GM12878 (cell line): ENCODE results near the gene AK5. TPM values are rescaled to one million over a fixed set of nuclear protein-coding genes. Genes with fewer than 3 reads are reported as not detected.

Source experiments
- ATAC-seq: fragments of 200-7000 bp; cut with Tn5 transposase; 3 replicates; pipeline ENCODE4 v1.9.1; 2020; ENCODE audit warnings: mild to moderate bottlenecking, moderate library complexity
- BruUV-seq: library from RNA; stranded (reverse); fragments of 400-500 nt; replicated peaks from 2 replicates; lab custom pipeline; 2021; lab: Mats Ljungman, UMichigan
- CTCF ChIA-PET: fragments of 300-600 bp; sonication (Branson Sonifier 250); formaldehyde crosslinking; extraction: SDS; loops from one replicate; lab custom pipeline; 2021; ENCODE audit warnings: inconsistent platforms; lab: Yijun Ruan, JAX
- POLR2A ChIA-PET: fragments of 350-600 bp; formaldehyde crosslinking; extraction: SDS; loops from one replicate; lab custom pipeline; 2021; ENCODE audit warnings: inconsistent platforms; lab: Charles Lee
- RAD21 ChIA-PET: fragments of 300-600 bp; sonication (Branson Sonifier 250); formaldehyde crosslinking; loops from one replicate; lab custom pipeline; 2023; ENCODE audit warnings: antibody characterized with exemption; ENCODE audit not compliant: unreplicated experiment; lab: Charles Lee
- SMC1A ChIA-PET: fragments of 300-600 bp; sonication (Branson Sonifier 250); formaldehyde crosslinking; loops from one replicate; lab custom pipeline; 2023; ENCODE audit not compliant: unreplicated experiment, uncharacterized antibody; lab: Charles Lee
- DNase-seq: peaks from one replicate; pipeline ENCODE4 v3.0.0-alpha.2; 2011; ENCODE audit warnings: low read depth, low spot score
- FAIRE-seq: peaks from 3 replicates; lab custom pipeline; 2011; peaks lifted over from hg19 to GRCh38; lab: Jason Lieb, UNC
- H2AFZ ChIP-seq: 2 replicates; pipeline ENCODE4 v1.6.0; 2011; ENCODE audit warnings: low read depth, low read length, control low read depth; ENCODE audit not compliant: control insufficient read depth
- H3K27ac ChIP-seq: 2 replicates; pipeline ENCODE4 v1.5.1; 2011; ENCODE audit warnings: control low read depth; ENCODE audit not compliant: control insufficient read depth, insufficient read depth
- H3K27me3 ChIP-seq, 2 experiments: replicated peaks in 1 of 2; 2 replicates each; pipeline versions ENCODE4 v1.6.0 to v1.6.1; 2011; ENCODE audit warnings: low read length in 1 of 2; ENCODE audit not compliant: control insufficient read depth in 2 of 2, insufficient read depth in 2 of 2
- H3K36me3 ChIP-seq, 2 experiments: 2 replicates each; pipeline ENCODE4 v1.5.1; 2011; ENCODE audit warnings: low read length in 1 of 2; ENCODE audit not compliant: control insufficient read depth in 2 of 2, insufficient read depth in 2 of 2
- H3K4me1 ChIP-seq: 2 replicates; pipeline ENCODE4 v1.6.1; 2011; ENCODE audit warnings: mild to moderate bottlenecking, low read length, moderate library complexity, mixed read lengths; ENCODE audit not compliant: control insufficient read depth, insufficient read depth
- H3K4me2 ChIP-seq: 2 replicates; pipeline ENCODE4 v1.6.0; 2011; ENCODE audit warnings: control low read depth; ENCODE audit not compliant: control insufficient read depth, insufficient read depth
- H3K4me3 ChIP-seq: fragments of 200-600 bp; sonication (generic); 2 replicates; pipeline ENCODE4 v1.5.1; 2016
- H3K79me2 ChIP-seq: 2 replicates; pipeline ENCODE4 v1.6.0; 2011; ENCODE audit warnings: low read length; ENCODE audit not compliant: control insufficient read depth, insufficient read depth
- H3K9ac ChIP-seq: 2 replicates; pipeline ENCODE4 v1.8.0; 2011; ENCODE audit warnings: low read length, control low read depth, mixed read lengths; ENCODE audit not compliant: control insufficient read depth, insufficient read depth
- H3K9me3 ChIP-seq: replicated peaks from 3 replicates; pipeline ENCODE4 v1.5.1; 2011; ENCODE audit warnings: mild to moderate bottlenecking, low read length; ENCODE audit not compliant: control insufficient read depth, insufficient read depth
- H4K20me1 ChIP-seq: 2 replicates; pipeline ENCODE4 v1.6.0; 2011; ENCODE audit not compliant: control insufficient read depth, insufficient read depth
- CTCF ChIP-seq, 3 experiments: IDR thresholded peaks in 2 of 3; conservative IDR thresholded peaks in 1 of 3; 2 replicates each; pipeline ENCODE4 v1.5.1; 2011; ENCODE audit warnings: low read depth in 3 of 3, low read length in 3 of 3, mild to moderate bottlenecking in 3 of 3, control low read depth in 2 of 3, moderate library complexity in 2 of 3, inconsistent platforms in 1 of 3, mixed read lengths in 1 of 3; ENCODE audit not compliant: control insufficient read depth in 2 of 3, insufficient read depth in 1 of 3; ENCODE audit errors: extremely low read depth in 1 of 3
- HCFC1 ChIP-seq: fragments of 150-350 bp; IDR thresholded peaks from 2 replicates; pipeline ENCODE4 v1.6.1; 2014; ENCODE audit warnings: low read length
- MAX ChIP-seq: IDR thresholded peaks from 2 replicates; pipeline ENCODE4 v1.6.1; 2012; ENCODE audit warnings: low read depth, low read length, improper control_type of control experiment
- NBN ChIP-seq: fragments of 450-650 bp; IDR thresholded peaks from 2 replicates; pipeline ENCODE4 v1.6.1; 2016
- RELB ChIP-seq: fragments of 450-650 bp; IDR thresholded peaks from 2 replicates; pipeline ENCODE4 v1.6.1; 2017; ENCODE audit warnings: low read depth, mild to moderate bottlenecking, moderate library complexity
- RFX5 ChIP-seq: IDR thresholded peaks from 2 replicates; pipeline ENCODE4 v1.6.1; 2011; ENCODE audit warnings: low read depth, low read length, improper control_type of control experiment
- YY1 ChIP-seq: IDR thresholded peaks from 2 replicates; pipeline ENCODE4 v1.6.1; 2011; ENCODE audit warnings: low read depth, mild to moderate bottlenecking, low read length
- in situ Hi-C: fragments of 300-500 bp; cut with MboI; formaldehyde crosslinking; loops from 9 replicates; pipeline ENCODE4 v1.14.3; 2018; ENCODE audit warnings: mixed read lengths
- intact Hi-C: fragments of 100-400 bp; cut with micrococcal nuclease; formaldehyde crosslinking; loops from one replicate; pipeline ENCODE4 v1.14.2; 2022; ENCODE audit not compliant: unreplicated experiment
- polyA plus RNA-seq, 11 experiments: library from polyadenylated mRNA; depleted of rRNA in 4 of 11; unstranded in 6 of 11; stranded (reverse) in 5 of 11; fragments of >200 nt; fragmentation: Nextera tagmentation in 4 of 11; fragmentation: Illumina TruSeq in 1 of 11; extraction: Ambion mirVana in 4 of 11; extraction: Trizol in 1 of 11; gene quantifications; 1 replicate in 1 of 11; 2 replicates in 10 of 11; pipeline versions ENCODE4 v1.2.1 to v1.2.3, GENCODE V29; 2011 to 2016; ENCODE audit warnings: inconsistent platforms in 2 of 11, missing spikeins in 2 of 11, low read depth in 1 of 11
- total RNA-seq, 4 experiments: library from RNA; depleted of rRNA in 3 of 4; stranded (reverse); fragments of >200 nt in 3 of 4; fragmentation: Illumina TruSeq in 1 of 4; extraction: Trizol in 1 of 4; gene quantifications; 2 replicates each; pipeline versions ENCODE4 v1.2.1 to v1.2.3, GENCODE V29; 2013 to 2021

Gene AK5
- total and polyA plus RNA-seq, 10 of the 15 experiments (the other 5 are each of a cell fraction or from before 2014, with no cell fraction given): 0.08 to 0.33 TPM; not detected in 8

DNA sequence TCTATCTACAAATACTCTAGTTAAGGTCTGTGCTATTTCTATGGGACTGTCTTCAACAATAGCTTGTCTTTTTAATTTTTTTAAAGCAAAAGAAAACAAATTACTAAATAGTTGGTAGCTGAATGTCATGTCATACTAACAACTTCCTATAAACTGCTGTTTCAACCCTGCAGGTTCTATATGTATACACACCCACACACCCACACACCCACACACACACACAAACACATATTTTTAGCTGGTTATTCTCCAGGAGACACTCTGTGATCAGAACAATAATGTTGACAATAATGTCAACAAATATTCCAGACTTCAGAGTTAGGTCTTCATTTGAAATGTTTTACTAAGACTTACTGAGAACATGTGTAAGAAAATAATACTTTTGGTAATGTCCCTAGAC is 66.7 kb downstream of the AK5 start:
- no peak overlapping the region for H3K4me3 ChIP-seq
- H3K4me1 ChIP-seq: no peaks in the 10 kb centered on the region
- no peaks in the 10 kb centered on the region for H3K79me2 ChIP-seq
- no peak overlapping the region for H3K9ac ChIP-seq
- ChIA-PET CTCF (no interaction called here), RAD21 (no interaction called here), SMC1A (no interaction called here), POLR2A (no interaction called here)
- H3K27ac ChIP-seq: no peak overlapping the region
- no peaks in the 10 kb centered on the region for H3K27me3 ChIP-seq
- no peaks in the 10 kb centered on the region for H4K20me1 ChIP-seq
- H3K4me2 ChIP-seq: no peak overlapping the region
- no peak overlapping the region for H2AFZ ChIP-seq
- FAIRE-seq (no peak), ATAC-seq (no peak), DNase-seq (no peak)
- TF ChIP-seq MAX (no peak), RELB (no peak), YY1 (no peak), NBN (no peak), HCFC1 (no peak), RFX5 (no peak), CTCF (IDR thresholded peaks at IDR 0.05 in 2 of 3, conservative IDR thresholded peaks at IDR 0.05 in 1 of 3; ENCODE audit: control insufficient read depth in 2 of 3, extremely low read depth in 1 of 3, insufficient read depth in 1 of 3, low read depth in 3 of 3, low read length in 3 of 3) (no peak)
- H3K9me3 ChIP-seq: no peaks in the 10 kb centered on the region
- in situ Hi-C loops: no loop called here
- BruUV-seq: no TSS peak
- intact Hi-C loops: no loop called here
- H3K36me3 ChIP-seq: no peaks in the 10 kb centered on the region
